Measurements from ENCODE around the gene ASCL5.

ASCL5 gene

GRCh38 chr1:201080135-201080534 is 46.8 kb downstream of the ASCL5 start:
- DNase-seq, result no peak

- no peak for DNase-seq
Observed at GRCh38 chr1:201077736-201078135, 49.2 kb downstream of the ASCL5 start.

- no peak for DNase-seq
Observed at GRCh38 chr1:201077116-201077515, 49.9 kb downstream of the ASCL5 start.

- no peak for DNase-seq
Observed at GRCh38 chr1:201076092-201076491, 50.9 kb downstream of the ASCL5 start.

GRCh38 chr1:201074018-201074417 is 53.0 kb downstream of the ASCL5 start:
- DNase-seq, result no peak

GRCh38 chr1:201072922-201073321 is 54.1 kb downstream of the ASCL5 start:
- DNase-seq, result no peak

GRCh38 chr1:201072149-201072548 is 54.8 kb downstream of the ASCL5 start:
- no peak for DNase-seq

GRCh38 chr1:201069636-201070035 is 57.3 kb downstream of the ASCL5 start:
- no peak for DNase-seq

- DNase-seq, result no peak
Observed at GRCh38 chr1:201068976-201069375, 58.0 kb downstream of the ASCL5 start.

- DNase-seq, result no peak
Observed at GRCh38 chr1:201066986-201067385, 60.0 kb downstream of the ASCL5 start.

- DNase-seq, result no peak
Observed at GRCh38 chr1:201065686-201066085, 61.3 kb downstream of the ASCL5 start.

GRCh38 chr1:201064806-201065205 is 62.2 kb downstream of the ASCL5 start:
- no peak for DNase-seq

All from NCI-H1694 treated with DMSO at 0.1 percent for 48 hours (cell line).